Subcutaneous adipose tissue (tissue), 4 donors: ENCODE data around the gene DNAH5. TPM values are rescaled to one million over a fixed set of nuclear protein-coding genes. Genes with fewer than 3 reads are reported as not detected.

Experiments used
- CTCF ChIP-seq: fragments of 450-650 bp; IDR thresholded peaks from one replicate; pipeline ENCODE4 v1.5.1; 2016; ENCODE audit warnings: low read depth, mild to moderate bottlenecking, control low read depth, antibody characterized with exemption, moderate library complexity
- total RNA-seq, 4 donors: library from RNA; depleted of rRNA; stranded (reverse); fragments of >200 nt; gene quantifications; one replicate each; pipeline ENCODE4 v1.1.0, GENCODE V29; 2016

DNAH5 gene
- total RNA-seq, 4 donors from 2014 or later, result under 0.01 to 1.1 (median 0.19) TPM

DNA sequence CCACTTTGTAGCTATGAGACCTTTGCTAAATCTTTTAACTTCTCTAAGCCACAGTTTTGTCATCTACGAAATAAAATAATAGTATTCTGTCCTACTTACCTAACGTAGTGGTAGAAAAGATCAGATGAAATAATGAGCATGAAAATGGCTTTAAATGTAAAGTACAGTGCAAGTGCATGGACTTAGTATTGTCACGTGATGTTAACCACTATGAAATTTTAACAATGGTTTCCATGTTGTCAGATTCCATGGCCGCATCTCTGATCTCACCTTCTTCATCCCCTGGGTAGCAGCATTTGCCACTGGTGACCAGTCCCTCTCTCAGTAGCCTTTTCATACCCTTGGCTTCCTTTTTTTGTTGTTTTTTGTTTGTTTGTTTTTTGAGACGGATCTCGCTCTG lies 45.9 kb downstream of the DNAH5 start:
- TF ChIP-seq CTCF, result no peak

DNA sequence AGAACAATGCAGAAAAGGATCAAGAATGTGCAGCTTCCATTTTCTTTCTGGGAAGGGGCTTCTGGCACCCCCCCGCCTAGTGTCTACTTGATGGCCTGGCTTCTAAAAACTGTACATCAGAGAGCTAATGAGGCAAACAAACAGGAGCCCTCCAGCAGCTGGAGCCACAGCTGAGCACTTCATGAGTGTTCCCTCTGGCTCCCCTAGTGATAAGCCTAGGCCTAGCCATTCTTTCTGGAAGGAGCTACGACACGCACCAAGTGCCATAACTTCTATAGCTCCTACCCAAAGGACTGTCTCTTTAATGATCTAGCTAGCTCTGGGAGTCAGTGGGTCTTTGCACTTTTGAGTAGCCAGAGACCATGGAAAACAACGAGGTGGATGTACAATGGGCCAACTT lies 66.1 kb downstream of the DNAH5 start:
- no peak for TF ChIP-seq CTCF

DNA sequence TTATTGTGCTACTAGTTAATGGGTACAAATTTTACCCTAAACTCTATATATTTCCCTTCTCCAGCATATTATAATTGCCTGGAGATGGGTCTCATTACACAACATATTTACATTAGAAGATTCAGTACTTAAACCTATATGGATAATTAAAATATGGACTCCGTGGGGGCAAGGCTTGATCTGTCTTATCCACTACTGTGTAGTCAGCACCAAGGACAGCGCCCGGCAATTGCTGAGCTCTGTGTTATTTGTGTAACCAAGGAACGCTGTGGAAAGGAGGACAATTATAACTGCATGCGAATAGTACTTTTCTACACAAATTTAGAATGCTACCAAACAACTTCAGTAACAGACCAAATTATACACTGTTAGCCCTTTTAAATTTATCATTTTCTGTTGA lies 77.7 kb downstream of the DNAH5 start:
- no peak for TF ChIP-seq CTCF

DNA sequence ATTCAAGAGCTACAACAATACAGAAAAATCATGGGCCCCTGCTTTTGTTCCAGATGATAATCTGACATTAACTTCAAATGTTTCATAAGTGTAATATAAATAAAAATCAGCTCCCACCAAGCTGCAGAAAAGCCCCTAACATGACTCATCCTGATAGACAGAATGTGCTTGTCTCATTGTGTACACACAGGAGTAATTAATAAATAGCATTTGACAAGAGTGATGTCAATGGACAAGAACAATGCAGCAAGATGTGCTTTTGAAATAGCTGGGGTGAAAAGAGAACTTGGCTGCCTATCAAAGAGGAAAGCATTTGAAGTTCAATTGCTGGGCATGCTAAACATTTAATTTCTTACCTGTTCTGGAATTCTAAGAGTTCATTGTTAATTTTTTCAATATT lies 79.2 kb downstream of the DNAH5 start:
- no peak for TF ChIP-seq CTCF

- TF ChIP-seq CTCF, result no peak
These were observed 84.3 kb downstream of the DNAH5 start for GRCh38 chr5:13860146-13860545.

DNA sequence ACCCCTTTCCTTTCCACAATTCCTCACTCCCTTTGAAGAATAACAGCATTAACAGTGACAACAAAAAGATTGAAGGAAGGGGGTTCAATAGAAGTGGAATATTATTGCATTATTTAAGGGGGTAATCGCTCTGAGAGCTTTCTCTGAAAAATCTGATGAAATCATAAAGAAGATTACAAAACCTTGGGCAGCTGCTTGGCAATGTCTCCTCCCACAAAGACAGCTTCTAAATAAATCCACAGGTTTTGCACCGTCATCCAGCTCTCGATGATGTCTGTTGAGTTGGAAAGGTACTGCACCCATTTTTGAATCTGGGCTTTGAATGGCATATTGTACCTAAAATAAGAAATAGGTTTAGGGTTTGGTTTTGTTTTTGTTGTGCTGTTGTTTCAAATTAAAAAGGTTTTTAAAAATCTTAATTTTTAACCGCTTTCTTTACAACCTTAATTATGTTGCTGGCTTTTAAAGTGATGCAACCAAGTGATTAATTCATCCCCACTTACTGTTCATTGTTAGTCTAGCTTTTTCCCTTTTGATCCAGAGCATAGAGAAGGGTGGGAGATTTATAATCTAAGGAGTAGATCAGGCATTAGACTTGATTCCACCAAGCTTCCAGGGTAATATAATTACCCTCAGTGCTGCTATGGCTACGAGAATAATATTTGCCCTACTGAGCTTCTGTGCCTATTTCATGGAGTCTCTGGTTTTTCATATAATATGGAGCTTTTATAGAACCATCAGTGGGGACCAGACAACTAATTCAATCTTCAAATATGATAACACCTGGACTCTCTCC lies 85.0 kb downstream of the DNAH5 start:
- no peak for TF ChIP-seq CTCF

DNA sequence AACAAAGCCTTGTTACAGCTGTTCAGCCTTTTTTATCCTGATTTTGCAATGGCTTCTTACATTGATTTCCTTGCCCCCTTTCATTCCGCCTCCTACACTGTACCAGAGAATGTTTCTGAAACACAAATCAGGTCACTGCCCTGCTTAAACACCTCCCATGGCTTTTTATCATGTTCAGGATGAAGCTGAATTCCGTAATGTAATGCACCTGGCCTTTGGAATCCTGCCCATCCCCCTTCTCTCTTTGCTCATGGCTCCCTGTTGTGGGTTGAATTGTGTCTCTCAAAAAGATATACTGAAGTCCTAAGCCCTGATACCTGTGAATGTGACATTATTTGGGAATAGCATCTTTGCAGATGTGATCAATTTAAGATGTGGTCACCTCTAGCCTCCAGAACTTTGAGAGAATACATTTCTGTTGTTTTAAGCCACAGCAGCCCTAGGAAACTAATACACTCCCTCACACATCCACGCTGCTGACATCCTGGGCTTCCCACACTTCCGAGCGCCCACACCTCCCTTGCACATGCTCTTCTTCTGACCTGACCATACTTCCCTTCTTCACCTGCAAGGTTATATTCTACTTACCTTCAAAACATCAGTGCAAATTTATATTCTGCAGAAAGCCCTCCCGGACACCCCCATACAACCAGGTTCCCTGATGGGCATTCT lies 101.2 kb downstream of the DNAH5 start:
- no peak for TF ChIP-seq CTCF
